Measurements from ENCODE around the gene SPNS2.

Gene SPNS2

DNA sequence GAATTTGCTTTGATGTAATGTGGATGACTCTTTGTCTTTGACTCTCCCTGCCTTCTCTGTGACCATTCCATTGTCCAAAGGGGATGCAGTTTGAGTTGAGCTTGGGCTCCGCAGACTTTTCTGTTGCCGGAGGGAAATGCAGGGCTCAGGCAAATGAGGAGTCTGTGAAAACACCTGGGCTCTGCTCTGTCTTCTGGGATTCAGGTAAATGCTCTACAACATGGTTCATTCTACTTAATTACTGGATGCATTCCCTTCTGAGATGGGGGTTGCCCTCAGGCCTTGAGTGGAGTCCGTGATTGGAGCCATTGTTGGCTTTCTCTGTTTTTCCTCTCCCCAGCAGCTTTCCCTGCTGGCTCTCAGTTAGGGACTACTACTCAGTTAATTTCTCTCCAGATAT is 26.4 kb upstream of the SPNS2 start:
- TF ChIP-seq, protein P1, sequence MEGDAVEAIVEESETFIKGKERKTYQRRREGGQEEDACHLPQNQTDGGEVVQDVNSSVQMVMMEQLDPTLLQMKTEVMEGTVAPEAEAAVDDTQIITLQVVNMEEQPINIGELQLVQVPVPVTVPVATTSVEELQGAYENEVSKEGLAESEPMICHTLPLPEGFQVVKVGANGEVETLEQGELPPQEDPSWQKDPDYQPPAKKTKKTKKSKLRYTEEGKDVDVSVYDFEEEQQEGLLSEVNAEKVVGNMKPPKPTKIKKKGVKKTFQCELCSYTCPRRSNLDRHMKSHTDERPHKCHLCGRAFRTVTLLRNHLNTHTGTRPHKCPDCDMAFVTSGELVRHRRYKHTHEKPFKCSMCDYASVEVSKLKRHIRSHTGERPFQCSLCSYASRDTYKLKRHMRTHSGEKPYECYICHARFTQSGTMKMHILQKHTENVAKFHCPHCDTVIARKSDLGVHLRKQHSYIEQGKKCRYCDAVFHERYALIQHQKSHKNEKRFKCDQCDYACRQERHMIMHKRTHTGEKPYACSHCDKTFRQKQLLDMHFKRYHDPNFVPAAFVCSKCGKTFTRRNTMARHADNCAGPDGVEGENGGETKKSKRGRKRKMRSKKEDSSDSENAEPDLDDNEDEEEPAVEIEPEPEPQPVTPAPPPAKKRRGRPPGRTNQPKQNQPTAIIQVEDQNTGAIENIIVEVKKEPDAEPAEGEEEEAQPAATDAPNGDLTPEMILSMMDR (conservative IDR thresholded peaks at IDR 0.05; ENCODE audit: low read length) = no peak
- TF ChIP-seq EZH2phosphoT487 (IDR thresholded peaks at IDR 0.05; ENCODE audit: borderline replicate concordance) = no peak
- Histone ChIP-seq H3K36me3 (ENCODE audit: insufficient read depth, low read length) (peaks cover 32% of the 10 kb centered on the region; the same call in 1 of the 2 replicates), H3K4me3 (ENCODE audit: low read length, poor library complexity, severe bottlenecking) (no peak overlapping the region), H3K4me1 (ENCODE audit: insufficient read depth, low read length, poor library complexity, severe bottlenecking) (no peaks in the 10 kb centered on the region), H3K27me3 (ENCODE audit: insufficient read depth, low read length, poor library complexity, severe bottlenecking) (no peaks in the 10 kb centered on the region), H3K79me2 (ENCODE audit: insufficient read depth, low read length) (no peaks in the 10 kb centered on the region; the same call in 1 of the 2 replicates), H3K9me2 (replicated peaks; ENCODE audit: low read depth, low read length) (no peaks in the 10 kb centered on the region), H3K9ac (ENCODE audit: low read depth, low read length, poor library complexity, severe bottlenecking) (no peak overlapping the region), H3F3A (ENCODE audit: low read depth) (no peaks in the 10 kb centered on the region), H4K20me1 (ENCODE audit: insufficient read depth, low read length, poor library complexity, severe bottlenecking) (peaks cover 9% of the 10 kb centered on the region), H3K4me2 (ENCODE audit: low read depth, low read length, poor library complexity, severe bottlenecking) (no peak overlapping the region), H2AFZ (ENCODE audit: low read length) (no peak overlapping the region), H3K9me3 (ENCODE audit: insufficient read depth, low read depth, low read length) (no peaks in the 10 kb centered on the region)

GRCh38 chr17:4474093-4474492 is 24.6 kb upstream of the SPNS2 start:
- no peak for TF ChIP-seq EZH2phosphoT487 (IDR thresholded peaks at IDR 0.05; ENCODE audit: borderline replicate concordance)
- TF ChIP-seq, protein P1 (conservative IDR thresholded peaks at IDR 0.05; ENCODE audit: low read length) = no peak
- H3K9me2 ChIP-seq (replicated peaks; ENCODE audit: low read depth, low read length) = no peaks in the 10 kb centered on the region
- H3K27me3 ChIP-seq (ENCODE audit: insufficient read depth, low read length, poor library complexity, severe bottlenecking) = no peaks in the 10 kb centered on the region
- no peaks in the 10 kb centered on the region for H3K4me1 ChIP-seq (ENCODE audit: insufficient read depth, low read length, poor library complexity, severe bottlenecking)
- no peak overlapping the region for H3K9ac ChIP-seq (ENCODE audit: low read depth, low read length, poor library complexity, severe bottlenecking)
- H3K4me3 ChIP-seq (ENCODE audit: low read length, poor library complexity, severe bottlenecking) = no peak overlapping the region
- H3K9me3 ChIP-seq (ENCODE audit: insufficient read depth, low read depth, low read length) = no peaks in the 10 kb centered on the region
- H3K4me2 ChIP-seq (ENCODE audit: low read depth, low read length, poor library complexity, severe bottlenecking) = no peak overlapping the region
- no peaks in the 10 kb centered on the region; the same call in 1 of the 2 replicates for H3K79me2 ChIP-seq (ENCODE audit: insufficient read depth, low read length)
- peaks cover 9% of the 10 kb centered on the region for H4K20me1 ChIP-seq (ENCODE audit: insufficient read depth, low read length, poor library complexity, severe bottlenecking)
- H2AFZ ChIP-seq (ENCODE audit: low read length) = no peak overlapping the region
- no peaks in the 10 kb centered on the region for H3F3A ChIP-seq (ENCODE audit: low read depth)
- H3K36me3 ChIP-seq (ENCODE audit: insufficient read depth, low read length) = peaks cover 28% of the 10 kb centered on the region; the same call in 1 of the 2 replicates

GRCh38 chr17:4475001-4475400 is 23.7 kb upstream of the SPNS2 start:
- Histone ChIP-seq H3F3A (ENCODE audit: low read depth) (no peaks in the 10 kb centered on the region), H3K4me3 (ENCODE audit: low read length, poor library complexity, severe bottlenecking) (no peak overlapping the region), H3K79me2 (ENCODE audit: insufficient read depth, low read length) (no peaks in the 10 kb centered on the region; the same call in 1 of the 2 replicates), H2AFZ (ENCODE audit: low read length) (no peak overlapping the region), H3K9me3 (ENCODE audit: insufficient read depth, low read depth, low read length) (no peaks in the 10 kb centered on the region), H3K9ac (ENCODE audit: low read depth, low read length, poor library complexity, severe bottlenecking) (no peak overlapping the region), H3K27me3 (ENCODE audit: insufficient read depth, low read length, poor library complexity, severe bottlenecking) (no peaks in the 10 kb centered on the region), H3K36me3 (ENCODE audit: insufficient read depth, low read length) (peaks cover 26% of the 10 kb centered on the region; the same call in 1 of the 2 replicates), H3K9me2 (replicated peaks; ENCODE audit: low read depth, low read length) (no peaks in the 10 kb centered on the region), H4K20me1 (ENCODE audit: insufficient read depth, low read length, poor library complexity, severe bottlenecking) (peaks cover 4% of the 10 kb centered on the region), H3K4me1 (ENCODE audit: insufficient read depth, low read length, poor library complexity, severe bottlenecking) (peaks cover 6% of the 10 kb centered on the region), H3K4me2 (ENCODE audit: low read depth, low read length, poor library complexity, severe bottlenecking) (no peak overlapping the region)
- TF ChIP-seq, protein P1 (conservative IDR thresholded peaks at IDR 0.05; ENCODE audit: low read length) = no peak
- TF ChIP-seq EZH2phosphoT487 (IDR thresholded peaks at IDR 0.05; ENCODE audit: borderline replicate concordance) = no peak
